ENCODE results near the gene SS18L1.

- TF ChIP-seq EZH2 (IDR thresholded peaks at IDR 0.05; ENCODE audit: low read length, missing control alignments) (no peak), CTCF (conservative IDR thresholded peaks at IDR 0.05 in 1 of 2, IDR thresholded peaks at IDR 0.05 in 1 of 2; ENCODE audit: low read depth in 1 of 2, low read length in 2 of 2) (no peak)
Measured at GRCh38 chr20:62097881-62098407, 45.6 kb upstream of the SS18L1 start.

Data from fibroblast of lung (primary cell).